ENCODE measurements around the gene NKX2-2. TPM values are rescaled to one million over a fixed set of nuclear protein-coding genes. Genes with fewer than 3 reads are reported as not detected.

The NKX2-2 gene
- total and polyA plus RNA-seq, 2 of the 4 experiments (the other 2 are of a cell fraction): not detected

GRCh38 chr20:21464916-21465315 lies 48.9 kb downstream of the NKX2-2 start:
- Histone ChIP-seq H3K4me3 (ENCODE audit: insufficient read depth, low read depth, low read length) (no peak overlapping the region), H3K27me3 (ENCODE audit: control insufficient read depth, insufficient read depth, low read length) (peaks cover 2% of the 10 kb centered on the region; the same call in 1 of the 2 replicates), H2BK15ac (ENCODE audit: low read depth, low read length) (no peak overlapping the region), H2AK5ac (ENCODE audit: low read depth, low read length) (no peak overlapping the region), H2BK20ac (ENCODE audit: low read depth, low read length) (no peak overlapping the region), H3K56ac (ENCODE audit: extremely low read depth, insufficient read depth, low read length) (no peak overlapping the region), H2AFZ (replicated peaks; ENCODE audit: low read length, poor library complexity) (no peak overlapping the region), H3K4me1 (ENCODE audit: control insufficient read depth, insufficient read depth, low read length) (no peaks in the 10 kb centered on the region), H3K4ac (ENCODE audit: low read depth, low read length) (no peak overlapping the region), H3K14ac (replicated peaks; ENCODE audit: low read depth, low read length) (no peak overlapping the region), H4K91ac (ENCODE audit: insufficient read depth, low read depth, low read length) (no peak overlapping the region), H3K4me2 (ENCODE audit: low read depth, low read length) (no peak overlapping the region), H3K36me3 (ENCODE audit: control insufficient read depth, insufficient read depth, low read length) (no peaks in the 10 kb centered on the region), H2BK120ac (ENCODE audit: low read depth, low read length) (no peak overlapping the region), H4K20me1 (ENCODE audit: insufficient read depth, low read length) (no peaks in the 10 kb centered on the region), H3K23ac (ENCODE audit: low read depth, low read length) (no peak overlapping the region), H4K5ac (ENCODE audit: low read depth, low read length) (no peak overlapping the region), H3K27ac (ENCODE audit: insufficient read depth, low read length) (no peak overlapping the region), H2AK9ac (replicated peaks; ENCODE audit: low read depth, low read length, poor library complexity) (no peak overlapping the region), H3K79me1 (ENCODE audit: low read depth in 1 of 2, low read length in 2 of 2) (no peaks in the 10 kb centered on the region), H2BK5ac (ENCODE audit: low read depth, low read length, poor library complexity, severe bottlenecking) (no peak overlapping the region), H3K9me3 (ENCODE audit: control insufficient read depth, insufficient read depth, low read length) (no peaks in the 10 kb centered on the region), H3K9me1 (ENCODE audit: insufficient read depth, low read length) (no peaks in the 10 kb centered on the region), H4K8ac (ENCODE audit: low read depth in 2 of 2, low read length in 2 of 2) (no peak overlapping the region), H3K9ac (ENCODE audit: low read depth, low read length) (no peak overlapping the region), H3K18ac (ENCODE audit: low read depth, low read length) (no peak overlapping the region)
- no peak for DNase-seq
- TF ChIP-seq RFX5 (IDR thresholded peaks at IDR 0.05; ENCODE audit: low read depth, low read length) (no peak), CHD1 (IDR thresholded peaks at IDR 0.05; ENCODE audit: low read depth, low read length) (no peak), RCOR1 (IDR thresholded peaks at IDR 0.05; ENCODE audit: insufficient replicate concordance, low read length) (no peak), FOS (IDR thresholded peaks at IDR 0.05; ENCODE audit: low read depth, low read length) (no peak), MXI1 (IDR thresholded peaks at IDR 0.05; ENCODE audit: borderline replicate concordance, low read depth, low read length) (no peak), NFE2L2 (IDR thresholded peaks at IDR 0.05; ENCODE audit: low read depth, low read length) (no peak), CEBPB (IDR thresholded peaks at IDR 0.05; ENCODE audit: low read depth, low read length) (no peak)
- no CpG with 5 or more reads among the region's 2 CpGs for WGBS, 2 experiments (ENCODE audit: extremely low coverage in 2 of 2, insufficient read length in 1 of 2)
- ATAC-seq (ENCODE audit: low read depth): no peak
- intact Hi-C loops (cut with micrococcal nuclease): no loop called here
- dilution Hi-C loops (cut with HindIII; ENCODE audit: low sequenced_read_pairs, unreplicated experiment): no loop called here
- no TSS peak for BruUV-seq (replicated peaks)
- CTCF ChIA-PET: no interaction called here
- in situ Hi-C loops (cut with MboI; ENCODE audit: low sequenced_read_pairs): no loop called here
- POLR2A ChIA-PET (ENCODE audit: unreplicated experiment): no interaction called here

Other genes starting within 250 kb of the NKX2-2 start
- gene XRN2, start 210.7 kb downstream of the NKX2-2 start, total RNA-seq (2012; rRNA removed): 70.8 and 99.2 TPM in 2 replicates
- 49.5 and 58.1 TPM in 2 replicates for gene XRN2, start 210.7 kb downstream of the NKX2-2 start, polyA plus RNA-seq (2012; rRNA removed)
- not detected in 2 replicates for gene NKX2-4, start 116.5 kb downstream of the NKX2-2 start, total RNA-seq (2012; rRNA removed)
- gene NKX2-4, start 116.5 kb downstream of the NKX2-2 start, polyA plus RNA-seq (2012; rRNA removed): not detected in 2 replicates
- not detected in 2 replicates for gene PAX1, start 191.6 kb upstream of the NKX2-2 start, total RNA-seq (2012; rRNA removed)
- not detected in 2 replicates for gene PAX1, start 191.6 kb upstream of the NKX2-2 start, polyA plus RNA-seq (2012; rRNA removed)